HEK293 (cell line): ENCODE results near the gene MTMR3.

Experiments used
- CTCF ChIA-PET: fragments of 350-600 bp; formaldehyde crosslinking; extraction: SDS; loops from one replicate; lab custom pipeline; 2021; ENCODE audit warnings: antibody characterized with exemption; lab: Yijun Ruan, JAX
- POLR2A ChIA-PET: fragments of 300-600 bp; formaldehyde crosslinking; extraction: SDS; loops from one replicate; lab custom pipeline; 2020; ENCODE audit warnings: antibody characterized with exemption, inconsistent platforms; lab: Yijun Ruan, JAX
- H3K27ac ChIP-seq: fragments of 200-500 bp; sonication (Bioruptor generic); 2 replicates; pipeline ENCODE4 v1.5.1; 2014; ENCODE audit warnings: low read depth, low read length, control low read depth, inconsistent platforms; ENCODE audit errors: extremely low read depth
- H3K36me3 ChIP-seq, 2 experiments: fragments of 200-500 bp in 1 of 2; sonication (Bioruptor generic) in 1 of 2; 1 replicate in 1 of 2; 2 replicates in 1 of 2; pipeline ENCODE4 v1.5.1; 2014 to 2017; ENCODE audit warnings: inconsistent platforms in 2 of 2, low read length in 2 of 2; ENCODE audit not compliant: control insufficient read depth in 2 of 2, insufficient read depth in 1 of 2
- H3K4me1 ChIP-seq: fragments of 200-500 bp; sonication (Bioruptor generic); 2 replicates; pipeline ENCODE4 v1.5.1; 2014; ENCODE audit warnings: mild to moderate bottlenecking, low read length, inconsistent platforms; ENCODE audit not compliant: control insufficient read depth, insufficient read depth
- H3K4me3 ChIP-seq: 2 replicates; pipeline ENCODE4 v1.5.1; 2011; ENCODE audit warnings: low read depth, mild to moderate bottlenecking, control low read depth, low read length, moderate library complexity
- H3K9me3 ChIP-seq: fragments of 200-500 bp; sonication (Bioruptor generic); 2 replicates; pipeline ENCODE4 v1.5.1; 2014; ENCODE audit warnings: low read depth, low read length, inconsistent platforms; ENCODE audit not compliant: control insufficient read depth, insufficient read depth
- YY2 ChIP-seq: fragments of 450-650 bp; formaldehyde crosslinking; IDR thresholded peaks from 2 replicates; pipeline ENCODE4 v1.5.1; 2016; ENCODE audit warnings: missing biosample characterization, missing genetic modification characterization
- ZBTB48 ChIP-seq: fragments of 450-650 bp; formaldehyde crosslinking; IDR thresholded peaks from 2 replicates; pipeline ENCODE4 v1.5.1; 2016; ENCODE audit warnings: missing biosample characterization, missing genetic modification characterization
- ZFP37 ChIP-seq: fragments of 450-650 bp; formaldehyde crosslinking; IDR thresholded peaks from 2 replicates; pipeline ENCODE4 v1.5.1; 2016; ENCODE audit warnings: missing biosample characterization, missing genetic modification characterization
- ZNF155 ChIP-seq: fragments of 450-650 bp; formaldehyde crosslinking; IDR thresholded peaks from 2 replicates; pipeline ENCODE4 v1.5.1; 2016; ENCODE audit warnings: missing biosample characterization, missing genetic modification characterization
- ZNF169 ChIP-seq: fragments of 450-650 bp; formaldehyde crosslinking; IDR thresholded peaks from 2 replicates; pipeline ENCODE4 v1.5.1; 2016; ENCODE audit warnings: missing biosample characterization, missing genetic modification characterization
- ZNF211 ChIP-seq: fragments of 450-650 bp; formaldehyde crosslinking; IDR thresholded peaks from 2 replicates; pipeline ENCODE4 v1.5.1; 2016; ENCODE audit warnings: low read depth, missing biosample characterization, missing genetic modification characterization
- ZNF24 ChIP-seq: fragments of 450-650 bp; formaldehyde crosslinking; IDR thresholded peaks from 2 replicates; pipeline ENCODE4 v1.5.1; 2016; ENCODE audit warnings: missing biosample characterization, missing genetic modification characterization
- ZNF510 ChIP-seq: fragments of 450-650 bp; formaldehyde crosslinking; IDR thresholded peaks from 2 replicates; pipeline ENCODE4 v1.5.1; 2018; ENCODE audit warnings: mild to moderate bottlenecking, missing genetic modification characterization, missing biosample characterization; ENCODE audit not compliant: insufficient replicate concordance
- ZNF530 ChIP-seq: fragments of 450-650 bp; formaldehyde crosslinking; IDR thresholded peaks from 2 replicates; pipeline ENCODE4 v1.5.1; 2016; ENCODE audit warnings: low read depth, missing biosample characterization, missing genetic modification characterization
- ZNF571 ChIP-seq: fragments of 450-650 bp; formaldehyde crosslinking; IDR thresholded peaks from 2 replicates; pipeline ENCODE4 v1.5.0; 2017; ENCODE audit warnings: missing biosample characterization, missing genetic modification characterization
- ZNF629 ChIP-seq: fragments of 450-650 bp; formaldehyde crosslinking; IDR thresholded peaks from 2 replicates; pipeline ENCODE4 v1.5.1; 2017; ENCODE audit warnings: missing biosample characterization, missing genetic modification characterization
- ZNF768 ChIP-seq: fragments of 450-650 bp; formaldehyde crosslinking; IDR thresholded peaks from 2 replicates; pipeline ENCODE4 v1.5.1; 2018; ENCODE audit warnings: missing biosample characterization, mild to moderate bottlenecking, missing genetic modification characterization
- ZNF777 ChIP-seq: fragments of 450-650 bp; formaldehyde crosslinking; IDR thresholded peaks from 2 replicates; pipeline ENCODE4 v1.5.1; 2017; ENCODE audit warnings: missing biosample characterization, missing genetic modification characterization, borderline replicate concordance
- TF ChIP-seq, protein P1 (sequence below): IDR thresholded peaks from 2 replicates; pipeline ENCODE4 v1.6.1; 2011; ENCODE audit warnings: mild to moderate bottlenecking, low read depth, low read length, borderline replicate concordance
- TF ChIP-seq, protein P2 (sequence below): fragments of 450-650 bp; formaldehyde crosslinking; IDR thresholded peaks from 2 replicates; pipeline ENCODE4 v1.5.1; 2016; ENCODE audit warnings: missing biosample characterization, missing genetic modification characterization, borderline replicate concordance
- TF ChIP-seq, protein P3 (sequence below): fragments of 450-650 bp; formaldehyde crosslinking; IDR thresholded peaks from 2 replicates; pipeline ENCODE4 v1.5.1; 2016; ENCODE audit warnings: missing biosample characterization, missing genetic modification characterization
- TF ChIP-seq, protein P4 (sequence below): fragments of 450-650 bp; formaldehyde crosslinking; IDR thresholded peaks from 2 replicates; pipeline ENCODE4 v1.5.0; 2017; ENCODE audit warnings: missing biosample characterization, missing genetic modification characterization, borderline replicate concordance

The MTMR3 gene

DNA sequence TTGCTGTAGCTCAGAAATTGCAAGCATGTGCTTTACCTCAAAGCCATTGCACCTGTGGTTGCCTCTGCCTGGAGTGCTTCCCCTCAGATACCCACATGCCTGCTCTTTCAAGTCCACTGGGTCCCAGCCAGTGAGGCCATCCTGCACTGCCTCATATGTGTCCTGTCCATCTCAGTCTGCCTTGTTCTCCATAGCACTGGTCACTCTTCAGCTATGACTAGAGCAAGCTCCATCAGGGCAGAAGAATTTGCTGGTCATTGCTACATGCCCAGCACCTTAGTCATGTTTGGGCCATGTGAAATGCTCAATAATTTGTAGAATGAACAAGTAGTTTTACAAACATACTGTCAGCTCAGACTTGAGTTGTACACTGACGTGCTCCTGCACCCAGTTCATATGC, 132.9 kb downstream of the MTMR3 start:
- POLR2A ChIA-PET, result interaction anchor here (0.6 to 0.7 kb wide), 2 partner anchors 20 to 183 kb away, joined by 3 read pairs; no protein-coding TSS in a partner anchor
- Histone ChIP-seq H3K36me3 (peaks cover 27 to 86% of the 10 kb centered on the region in 2 experiments), H3K9me3 (no peaks in the 10 kb centered on the region), H3K27ac (no peak overlapping the region), H3K4me3 (no peak overlapping the region), H3K4me1 (no peaks in the 10 kb centered on the region)
- TF ChIP-seq, protein P1, sequence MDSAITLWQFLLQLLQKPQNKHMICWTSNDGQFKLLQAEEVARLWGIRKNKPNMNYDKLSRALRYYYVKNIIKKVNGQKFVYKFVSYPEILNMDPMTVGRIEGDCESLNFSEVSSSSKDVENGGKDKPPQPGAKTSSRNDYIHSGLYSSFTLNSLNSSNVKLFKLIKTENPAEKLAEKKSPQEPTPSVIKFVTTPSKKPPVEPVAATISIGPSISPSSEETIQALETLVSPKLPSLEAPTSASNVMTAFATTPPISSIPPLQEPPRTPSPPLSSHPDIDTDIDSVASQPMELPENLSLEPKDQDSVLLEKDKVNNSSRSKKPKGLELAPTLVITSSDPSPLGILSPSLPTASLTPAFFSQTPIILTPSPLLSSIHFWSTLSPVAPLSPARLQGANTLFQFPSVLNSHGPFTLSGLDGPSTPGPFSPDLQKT, result no peak
- TF ChIP-seq YY2 (no peak), ZNF24 (tag by site-specific recombination) (no peak), ZNF530 (tag by site-specific recombination) (no peak), ZBTB48 (no peak)
- CTCF ChIA-PET, result interaction anchor here (0.7 to 5.8 kb wide), 2 partner anchors 8 to 11 kb away, joined by 3 to 40 read pairs; no protein-coding TSS in a partner anchor

DNA sequence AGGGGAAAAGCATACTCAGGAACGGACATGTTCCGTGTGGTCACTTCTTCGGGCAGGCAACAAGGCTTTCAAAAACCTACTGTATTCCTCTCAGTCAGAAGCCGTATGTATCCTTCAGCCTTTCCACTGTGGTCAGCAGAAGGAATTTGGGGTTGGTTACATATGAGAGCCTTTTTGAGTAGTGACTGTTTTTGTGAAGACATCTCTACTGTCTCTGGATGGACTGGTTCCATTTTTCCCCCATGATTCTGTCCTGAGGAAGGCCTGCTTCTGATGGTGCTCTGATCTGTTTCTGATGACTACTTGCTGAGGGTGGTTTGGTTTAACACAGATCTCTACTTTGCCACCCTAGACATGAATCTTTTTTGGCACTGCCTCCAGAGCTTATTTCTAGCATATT, 133.6 kb downstream of the MTMR3 start:
- POLR2A ChIA-PET, result interaction anchor here (0.6 to 0.7 kb wide), 2 partner anchors 19 to 184 kb away, joined by 3 read pairs; no protein-coding TSS in a partner anchor

More for the DNA sequence above, 133.6 kb downstream of the MTMR3 start:
- Histone ChIP-seq H3K4me3 (no peak overlapping the region), H3K9me3 (no peaks in the 10 kb centered on the region), H3K36me3 (peaks cover 27 to 91% of the 10 kb centered on the region in 2 experiments), H3K4me1 (no peaks in the 10 kb centered on the region), H3K27ac (no peak overlapping the region)
- TF ChIP-seq, protein P2, sequence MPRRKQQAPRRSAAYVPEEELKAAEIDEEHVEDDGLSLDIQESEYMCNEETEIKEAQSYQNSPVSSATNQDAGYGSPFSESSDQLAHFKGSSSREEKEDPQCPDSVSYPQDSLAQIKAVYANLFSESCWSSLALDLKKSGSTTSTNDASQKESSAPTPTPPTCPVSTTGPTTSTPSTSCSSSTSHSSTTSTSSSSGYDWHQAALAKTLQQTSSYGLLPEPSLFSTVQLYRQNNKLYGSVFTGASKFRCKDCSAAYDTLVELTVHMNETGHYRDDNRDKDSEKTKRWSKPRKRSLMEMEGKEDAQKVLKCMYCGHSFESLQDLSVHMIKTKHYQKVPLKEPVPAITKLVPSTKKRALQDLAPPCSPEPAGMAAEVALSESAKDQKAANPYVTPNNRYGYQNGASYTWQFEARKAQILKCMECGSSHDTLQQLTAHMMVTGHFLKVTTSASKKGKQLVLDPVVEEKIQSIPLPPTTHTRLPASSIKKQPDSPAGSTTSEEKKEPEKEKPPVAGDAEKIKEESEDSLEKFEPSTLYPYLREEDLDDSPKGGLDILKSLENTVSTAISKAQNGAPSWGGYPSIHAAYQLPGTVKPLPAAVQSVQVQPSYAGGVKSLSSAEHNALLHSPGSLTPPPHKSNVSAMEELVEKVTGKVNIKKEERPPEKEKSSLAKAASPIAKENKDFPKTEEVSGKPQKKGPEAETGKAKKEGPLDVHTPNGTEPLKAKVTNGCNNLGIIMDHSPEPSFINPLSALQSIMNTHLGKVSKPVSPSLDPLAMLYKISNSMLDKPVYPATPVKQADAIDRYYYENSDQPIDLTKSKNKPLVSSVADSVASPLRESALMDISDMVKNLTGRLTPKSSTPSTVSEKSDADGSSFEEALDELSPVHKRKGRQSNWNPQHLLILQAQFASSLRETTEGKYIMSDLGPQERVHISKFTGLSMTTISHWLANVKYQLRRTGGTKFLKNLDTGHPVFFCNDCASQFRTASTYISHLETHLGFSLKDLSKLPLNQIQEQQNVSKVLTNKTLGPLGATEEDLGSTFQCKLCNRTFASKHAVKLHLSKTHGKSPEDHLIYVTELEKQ (tag by site-specific recombination), result no peak
- TF ChIP-seq ZNF510 (tag by site-specific recombination) (no peak), ZNF629 (tag by site-specific recombination) (no peak), ZNF571 (tag by site-specific recombination) (no peak), ZNF768 (tag by site-specific recombination) (no peak), ZNF211 (tag by site-specific recombination) (no peak), ZFP37 (tag by site-specific recombination) (no peak), ZNF169 (tag by site-specific recombination) (no peak), ZNF777 (tag by site-specific recombination) (no peak), ZNF155 (no peak)
- TF ChIP-seq, protein P3, sequence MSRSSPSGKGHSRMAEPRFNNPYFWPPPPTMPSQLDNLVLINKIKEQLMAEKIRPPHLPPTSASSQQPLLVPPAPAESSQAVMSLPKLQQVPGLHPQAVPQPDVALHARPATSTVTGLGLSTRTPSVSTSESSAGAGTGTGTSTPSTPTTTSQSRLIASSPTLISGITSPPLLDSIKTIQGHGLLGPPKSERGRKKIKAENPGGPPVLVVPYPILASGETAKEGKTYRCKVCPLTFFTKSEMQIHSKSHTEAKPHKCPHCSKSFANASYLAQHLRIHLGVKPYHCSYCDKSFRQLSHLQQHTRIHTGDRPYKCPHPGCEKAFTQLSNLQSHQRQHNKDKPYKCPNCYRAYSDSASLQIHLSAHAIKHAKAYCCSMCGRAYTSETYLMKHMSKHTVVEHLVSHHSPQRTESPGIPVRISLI (tag by site-specific recombination), result no peak
- TF ChIP-seq, protein P4, sequence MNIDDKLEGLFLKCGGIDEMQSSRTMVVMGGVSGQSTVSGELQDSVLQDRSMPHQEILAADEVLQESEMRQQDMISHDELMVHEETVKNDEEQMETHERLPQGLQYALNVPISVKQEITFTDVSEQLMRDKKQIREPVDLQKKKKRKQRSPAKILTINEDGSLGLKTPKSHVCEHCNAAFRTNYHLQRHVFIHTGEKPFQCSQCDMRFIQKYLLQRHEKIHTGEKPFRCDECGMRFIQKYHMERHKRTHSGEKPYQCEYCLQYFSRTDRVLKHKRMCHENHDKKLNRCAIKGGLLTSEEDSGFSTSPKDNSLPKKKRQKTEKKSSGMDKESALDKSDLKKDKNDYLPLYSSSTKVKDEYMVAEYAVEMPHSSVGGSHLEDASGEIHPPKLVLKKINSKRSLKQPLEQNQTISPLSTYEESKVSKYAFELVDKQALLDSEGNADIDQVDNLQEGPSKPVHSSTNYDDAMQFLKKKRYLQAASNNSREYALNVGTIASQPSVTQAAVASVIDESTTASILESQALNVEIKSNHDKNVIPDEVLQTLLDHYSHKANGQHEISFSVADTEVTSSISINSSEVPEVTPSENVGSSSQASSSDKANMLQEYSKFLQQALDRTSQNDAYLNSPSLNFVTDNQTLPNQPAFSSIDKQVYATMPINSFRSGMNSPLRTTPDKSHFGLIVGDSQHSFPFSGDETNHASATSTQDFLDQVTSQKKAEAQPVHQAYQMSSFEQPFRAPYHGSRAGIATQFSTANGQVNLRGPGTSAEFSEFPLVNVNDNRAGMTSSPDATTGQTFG (tag by site-specific recombination), result no peak
- CTCF ChIA-PET, result interaction anchor here (0.9 to 5.8 kb wide), 4 partner anchors 12 to 380 kb away, joined by 3 to 40 read pairs (median 6); no protein-coding TSS in a partner anchor
